Measurements from ENCODE around the gene SYT7.
"Not testable (repeated sequence)": the region's sequence is repeated elsewhere in the genome, so short reads cannot be mapped to it uniquely, and the experiment has no call there.

Gene SYT7

GRCh38 chr11:61468002-61468401, 112.9 kb downstream of the SYT7 start:
- no peak for DNase-seq

DNA sequence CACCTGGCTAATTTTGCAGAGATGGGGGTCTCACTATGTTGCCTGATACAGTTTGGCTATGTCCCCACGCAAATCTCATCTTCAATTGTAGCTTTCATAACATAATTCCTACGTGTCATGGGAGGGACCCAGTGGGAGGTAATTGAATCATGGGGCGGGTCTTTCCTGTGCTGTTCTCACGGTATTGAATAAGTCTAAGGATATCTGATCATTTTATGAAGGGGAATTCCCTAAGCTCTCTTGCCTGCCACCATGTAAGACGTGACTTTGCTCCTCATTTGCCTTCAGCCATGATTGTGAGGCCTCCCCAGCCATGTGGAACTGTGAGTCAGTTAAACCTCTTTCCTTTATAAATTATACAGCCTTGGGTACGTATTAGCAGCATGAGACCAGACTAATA, 113.3 kb downstream of the SYT7 start:
- DNase-seq = not testable (repeated sequence)

Data from activated CD4-positive, alpha-beta T cell treated with anti-CD3 and anti-CD28 coated beads, Interleukin-2, Interleukin-6, amounts not matched to agents 100 ng/mL and 50 ng/mL, durations not matched to agents 16 hours and 8 hours (primary cell).